HG03469 (cell line): ENCODE results near the gene FLCN.

Experiments used
- ATAC-seq: cut with Tn5 transposase; IDR thresholded peaks from one replicate; pipeline ENCODE4 v1.9.1; 2021; ENCODE audit warnings: mild to moderate bottlenecking, moderate library complexity, moderate number of reproducible peaks; ENCODE audit not compliant: unreplicated experiment

The FLCN gene

DNA sequence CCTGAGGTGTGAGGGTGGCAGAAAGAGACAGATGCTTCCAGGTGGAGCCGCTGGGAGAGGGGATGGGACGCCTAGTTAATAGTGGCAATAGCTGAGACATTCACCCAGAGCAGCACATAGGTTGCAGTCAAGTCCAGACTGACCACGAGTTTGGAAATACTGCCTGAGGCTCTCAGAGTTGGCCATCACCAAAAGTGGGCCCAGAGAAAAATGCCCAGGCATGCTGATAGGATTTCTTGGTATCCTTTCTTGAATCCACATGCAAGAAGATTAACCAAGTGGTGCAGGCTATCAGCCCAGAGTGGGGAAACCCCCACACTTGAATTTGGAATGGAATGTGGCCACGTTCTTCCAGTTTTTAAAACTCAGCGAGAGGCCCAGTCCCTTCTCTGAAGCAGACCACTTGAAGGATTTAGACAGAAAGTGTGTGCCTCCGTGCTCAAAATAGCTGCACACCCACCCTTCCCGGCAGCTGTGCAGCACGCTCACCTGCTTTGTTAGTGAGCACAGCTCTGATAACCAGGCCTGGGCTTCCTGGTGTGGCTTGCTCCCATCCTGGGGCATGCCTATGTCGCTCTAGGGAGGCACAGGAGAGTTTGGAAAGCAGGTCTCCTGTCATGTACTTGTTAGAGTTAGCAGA lies 66.5 kb downstream of the FLCN start:
- no peak for ATAC-seq

GRCh38 chr17:17169396-17169795 lies 67.6 kb downstream of the FLCN start:
- ATAC-seq: no peak

- ATAC-seq: no peak
These were observed 68.6 kb downstream of the FLCN start for GRCh38 chr17:17168401-17168800.

DNA sequence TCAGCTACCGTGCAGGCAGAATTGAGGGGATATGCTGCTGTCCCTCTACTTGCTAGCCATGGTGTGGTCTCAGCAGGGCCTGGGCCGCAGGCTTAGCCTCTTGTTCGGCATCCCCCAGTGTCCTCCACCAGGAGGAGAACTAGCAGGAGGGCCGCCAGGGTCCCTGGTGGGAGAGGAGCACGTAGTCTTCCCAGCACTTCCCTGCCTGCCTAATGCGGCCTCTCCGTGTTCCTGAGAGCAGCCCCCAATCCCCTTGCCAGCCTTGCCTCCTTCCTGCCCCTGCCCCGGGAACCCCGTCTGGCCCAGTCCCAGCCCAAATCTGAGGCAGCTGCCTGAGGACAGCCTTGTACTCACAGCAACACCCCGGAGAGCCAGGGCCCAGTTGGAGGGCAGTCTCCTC lies 69.0 kb downstream of the FLCN start:
- no peak for ATAC-seq

- ATAC-seq: no peak
These were observed 69.6 kb downstream of the FLCN start for GRCh38 chr17:17167356-17167755.

DNA sequence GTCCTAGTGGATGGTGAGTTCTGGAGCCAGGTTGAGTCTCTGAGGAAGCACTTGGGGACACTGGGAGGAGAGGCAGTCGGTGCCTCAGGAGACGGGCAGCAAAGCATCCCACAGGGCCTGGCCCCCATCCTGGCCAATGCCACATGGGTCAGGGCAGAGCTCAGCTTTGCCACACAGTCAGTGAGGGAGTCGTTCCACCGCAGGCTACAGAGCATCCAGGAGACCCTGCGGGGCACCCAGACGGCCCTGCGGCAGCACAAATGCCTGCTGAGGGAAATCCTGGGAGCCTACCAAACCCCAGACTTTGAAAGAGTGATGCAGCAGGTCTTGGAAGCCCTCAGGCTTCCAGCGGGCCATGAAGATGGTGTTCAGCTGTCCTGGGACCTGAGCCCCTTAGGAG lies 70.5 kb downstream of the FLCN start:
- ATAC-seq: no peak

DNA sequence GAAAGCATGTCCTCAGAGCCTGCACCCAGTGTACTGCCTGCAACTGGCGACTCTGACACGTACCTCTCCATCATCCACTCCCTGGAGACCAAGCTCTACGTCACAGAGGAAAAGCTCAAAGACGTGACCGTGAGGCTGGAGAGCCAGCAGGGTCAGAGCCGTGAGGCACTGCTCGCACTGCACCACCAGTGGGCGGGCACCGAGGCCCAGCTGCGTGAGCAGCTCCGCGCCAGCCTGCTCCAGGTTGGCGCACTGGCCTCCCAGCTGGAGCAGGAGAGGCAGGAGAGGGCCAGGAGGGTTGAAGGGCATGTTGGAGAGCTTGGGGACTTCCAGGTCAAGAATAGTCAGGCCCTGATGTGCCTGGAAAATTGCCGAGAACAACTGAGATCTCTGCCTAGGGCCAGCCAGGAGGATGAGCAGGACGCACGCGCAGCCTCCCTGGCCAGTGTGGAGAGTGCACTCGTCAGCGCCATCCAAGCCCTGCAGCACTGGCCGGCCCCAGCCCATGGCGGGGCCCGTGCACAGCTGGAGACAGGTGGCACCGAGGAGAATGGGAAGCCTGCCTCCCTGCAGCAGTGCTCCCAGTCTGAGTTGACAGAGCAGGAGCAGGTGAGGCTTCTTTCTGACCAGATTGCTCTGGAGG lies 71.2 kb downstream of the FLCN start:
- no peak for ATAC-seq

- no peak for ATAC-seq
These were observed 72.3 kb downstream of the FLCN start for GRCh38 chr17:17164676-17165075.

DNA sequence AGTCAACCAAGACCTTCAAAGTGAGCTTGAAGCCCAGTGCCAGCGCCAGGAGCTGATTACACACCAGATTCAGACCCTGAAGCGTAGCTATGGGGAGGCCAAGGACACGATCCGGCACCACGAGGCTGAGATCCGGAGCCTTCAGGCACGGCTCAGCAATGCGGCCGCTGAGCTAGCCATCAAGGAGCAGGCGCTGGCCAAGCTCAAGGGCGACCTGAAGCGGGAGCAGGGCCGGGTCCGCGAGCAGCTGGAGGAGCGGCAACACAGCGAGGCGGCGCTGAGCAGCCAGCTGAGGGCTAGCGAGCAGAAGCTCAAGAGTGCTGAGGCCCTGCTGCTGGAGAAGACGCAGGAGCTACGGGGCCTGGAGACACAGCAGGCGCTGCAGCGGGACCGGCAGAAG lies 72.8 kb downstream of the FLCN start:
- ATAC-seq: no peak
